ENCODE measurements around the gene ZNF609.
A peak's percentile ranks its signal among the peaks of the same experiment; 100 is the strongest.

ZNF609 gene

DNA sequence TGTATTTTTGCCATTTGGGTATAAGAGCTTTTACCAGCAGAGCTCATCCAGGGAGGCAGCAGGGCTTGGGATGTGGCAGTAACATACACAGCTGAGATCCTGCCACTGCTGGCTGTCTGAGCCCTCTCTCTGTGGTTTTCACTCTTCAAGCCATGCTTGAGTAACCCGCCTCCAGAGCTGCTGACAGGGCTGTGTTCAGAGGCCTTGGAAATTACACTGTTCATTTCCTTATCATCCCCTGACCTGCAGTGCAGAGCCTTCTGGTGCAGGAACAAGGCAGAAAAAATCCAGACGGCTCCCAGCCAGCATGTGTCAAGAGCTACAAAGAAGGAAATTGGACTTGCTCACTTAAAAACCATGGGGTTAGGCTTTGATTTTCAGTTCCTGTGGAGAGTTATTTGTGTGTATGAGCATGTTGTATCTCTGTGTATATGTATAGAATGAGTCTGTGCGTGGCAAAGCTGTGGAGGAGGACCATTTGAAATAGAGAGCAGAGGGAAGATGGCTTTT lies 47.0 kb downstream of the ZNF609 start:
- DNase-seq (ENCODE audit: low read depth), result peak; percentile 65
- no peak overlapping the region for H3K4me3 ChIP-seq (ENCODE audit: control insufficient read depth, low read depth, low read length)
- TF ChIP-seq, protein P1, sequence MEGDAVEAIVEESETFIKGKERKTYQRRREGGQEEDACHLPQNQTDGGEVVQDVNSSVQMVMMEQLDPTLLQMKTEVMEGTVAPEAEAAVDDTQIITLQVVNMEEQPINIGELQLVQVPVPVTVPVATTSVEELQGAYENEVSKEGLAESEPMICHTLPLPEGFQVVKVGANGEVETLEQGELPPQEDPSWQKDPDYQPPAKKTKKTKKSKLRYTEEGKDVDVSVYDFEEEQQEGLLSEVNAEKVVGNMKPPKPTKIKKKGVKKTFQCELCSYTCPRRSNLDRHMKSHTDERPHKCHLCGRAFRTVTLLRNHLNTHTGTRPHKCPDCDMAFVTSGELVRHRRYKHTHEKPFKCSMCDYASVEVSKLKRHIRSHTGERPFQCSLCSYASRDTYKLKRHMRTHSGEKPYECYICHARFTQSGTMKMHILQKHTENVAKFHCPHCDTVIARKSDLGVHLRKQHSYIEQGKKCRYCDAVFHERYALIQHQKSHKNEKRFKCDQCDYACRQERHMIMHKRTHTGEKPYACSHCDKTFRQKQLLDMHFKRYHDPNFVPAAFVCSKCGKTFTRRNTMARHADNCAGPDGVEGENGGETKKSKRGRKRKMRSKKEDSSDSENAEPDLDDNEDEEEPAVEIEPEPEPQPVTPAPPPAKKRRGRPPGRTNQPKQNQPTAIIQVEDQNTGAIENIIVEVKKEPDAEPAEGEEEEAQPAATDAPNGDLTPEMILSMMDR (IDR thresholded peaks at IDR 0.05; ENCODE audit: control insufficient read depth, insufficient read depth, low read depth, low read length, missing control alignments), result no peak

DNA sequence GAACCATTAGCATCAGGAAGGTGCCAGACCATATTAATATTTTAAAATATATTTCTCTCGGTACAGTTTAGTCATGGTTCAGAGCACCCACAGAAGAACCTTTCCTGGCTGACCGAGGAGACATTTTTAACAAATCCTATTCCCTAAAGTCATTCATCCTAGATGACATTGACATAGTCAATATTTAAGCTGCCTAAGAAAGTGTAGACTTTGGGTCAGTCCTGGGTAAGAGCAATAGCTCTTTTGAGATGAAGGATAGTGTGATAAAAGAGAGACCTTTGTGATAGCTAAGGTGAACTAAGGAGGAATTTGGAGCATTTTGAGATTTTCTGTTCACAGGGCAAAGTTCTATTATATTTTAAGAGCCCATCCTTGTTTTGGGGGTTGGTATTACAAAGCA lies 47.5 kb downstream of the ZNF609 start:
- TF ChIP-seq, protein P1 (IDR thresholded peaks at IDR 0.05; ENCODE audit: control insufficient read depth, insufficient read depth, low read depth, low read length, missing control alignments), result no peak
- no peak overlapping the region for H3K4me3 ChIP-seq (ENCODE audit: control insufficient read depth, low read depth, low read length)
- no peak for DNase-seq (ENCODE audit: low read depth)

DNA sequence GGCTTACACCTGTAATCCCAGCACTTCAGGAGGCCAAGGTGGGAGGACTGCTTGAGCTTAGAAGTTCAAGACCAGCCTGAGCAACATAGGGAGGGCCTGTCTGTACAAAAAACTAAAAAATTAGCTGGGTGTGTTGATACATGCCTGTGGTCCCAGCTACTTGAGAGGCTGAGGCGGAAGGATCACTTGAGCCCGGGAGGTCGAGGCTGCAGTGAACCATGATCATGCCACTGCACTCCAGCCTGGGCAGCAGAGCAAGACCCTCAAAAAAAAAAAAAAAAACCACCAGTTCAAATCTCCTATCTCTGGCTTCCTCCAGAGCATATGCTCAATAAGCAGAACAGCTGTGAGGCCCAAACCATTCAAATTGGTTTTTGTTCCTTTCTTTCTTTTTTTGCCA lies 53.4 kb downstream of the ZNF609 start:
- no peak overlapping the region for H3K4me3 ChIP-seq (ENCODE audit: control insufficient read depth, low read depth, low read length)
- DNase-seq (ENCODE audit: low read depth), result no peak
- TF ChIP-seq, protein P1 (IDR thresholded peaks at IDR 0.05; ENCODE audit: control insufficient read depth, insufficient read depth, low read depth, low read length, missing control alignments), result no peak

DNA sequence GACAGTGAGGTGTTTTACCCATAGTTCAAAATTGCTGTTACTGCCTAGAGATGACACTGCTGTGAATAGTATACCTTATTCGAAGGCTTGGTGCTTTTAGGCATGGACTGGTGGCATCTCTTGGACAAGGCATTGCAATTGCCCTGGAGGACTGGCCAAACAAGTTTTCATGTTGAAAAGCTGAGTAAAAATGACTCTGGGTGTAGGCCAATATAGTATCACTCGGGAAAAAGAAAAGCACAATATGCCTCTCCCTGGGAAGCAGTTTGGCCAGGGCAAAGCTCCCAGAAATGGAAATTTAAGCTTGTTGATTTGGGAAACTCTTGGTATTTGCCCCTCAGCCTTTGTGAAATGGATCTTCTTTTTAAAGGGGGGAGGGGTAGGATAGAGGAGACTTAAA lies 54.8 kb downstream of the ZNF609 start:
- no peak for DNase-seq (ENCODE audit: low read depth)
- H3K4me3 ChIP-seq (ENCODE audit: control insufficient read depth, low read depth, low read length), result no peak overlapping the region
- TF ChIP-seq, protein P1 (IDR thresholded peaks at IDR 0.05; ENCODE audit: control insufficient read depth, insufficient read depth, low read depth, low read length, missing control alignments), result no peak

DNA sequence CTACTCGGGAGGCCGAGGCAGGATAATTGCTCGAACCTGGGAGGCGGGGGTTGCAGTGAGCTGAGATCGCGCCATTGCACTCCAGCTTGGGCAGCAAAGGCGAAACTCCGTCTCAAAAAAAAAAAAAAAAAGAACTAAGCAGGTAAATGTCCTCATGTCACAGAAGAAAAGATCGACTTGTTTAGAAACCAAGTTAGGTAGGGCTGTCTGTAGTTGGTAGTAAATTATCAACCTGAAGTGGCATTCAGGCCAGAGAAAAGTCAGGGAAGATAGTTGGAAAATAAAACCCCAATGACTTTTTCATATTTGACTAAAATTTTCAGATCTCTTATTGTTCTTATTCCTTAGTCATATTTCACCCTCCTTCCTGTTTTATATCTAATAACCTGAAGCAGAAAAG lies 55.4 kb downstream of the ZNF609 start:
- TF ChIP-seq, protein P1 (IDR thresholded peaks at IDR 0.05; ENCODE audit: control insufficient read depth, insufficient read depth, low read depth, low read length, missing control alignments), result no peak
- H3K4me3 ChIP-seq (ENCODE audit: control insufficient read depth, low read depth, low read length), result no peak overlapping the region
- no peak for DNase-seq (ENCODE audit: low read depth)

DNA sequence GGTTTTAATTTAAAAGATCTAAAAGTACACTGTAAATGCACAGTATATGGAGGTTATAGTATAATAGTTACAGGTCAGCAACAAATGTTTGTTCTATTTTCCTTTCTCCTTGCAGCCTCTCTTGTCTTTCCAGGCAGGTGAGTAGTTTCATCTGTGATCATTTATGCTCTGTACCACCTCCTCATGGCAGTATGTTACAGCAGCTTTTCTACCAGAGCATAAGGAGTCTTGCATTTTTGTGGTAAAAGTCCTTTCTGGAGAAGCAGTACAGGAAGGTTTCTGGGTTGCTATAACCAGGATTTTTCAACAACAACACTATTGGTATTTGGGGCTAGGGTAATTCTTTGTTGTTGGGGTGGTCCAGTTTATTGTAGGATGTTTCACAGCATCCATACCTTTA lies 59.5 kb downstream of the ZNF609 start:
- no peak overlapping the region for H3K4me3 ChIP-seq (ENCODE audit: control insufficient read depth, low read depth, low read length)
- DNase-seq (ENCODE audit: low read depth), result no peak
- TF ChIP-seq, protein P1 (IDR thresholded peaks at IDR 0.05; ENCODE audit: control insufficient read depth, insufficient read depth, low read depth, low read length, missing control alignments), result no peak

DNA sequence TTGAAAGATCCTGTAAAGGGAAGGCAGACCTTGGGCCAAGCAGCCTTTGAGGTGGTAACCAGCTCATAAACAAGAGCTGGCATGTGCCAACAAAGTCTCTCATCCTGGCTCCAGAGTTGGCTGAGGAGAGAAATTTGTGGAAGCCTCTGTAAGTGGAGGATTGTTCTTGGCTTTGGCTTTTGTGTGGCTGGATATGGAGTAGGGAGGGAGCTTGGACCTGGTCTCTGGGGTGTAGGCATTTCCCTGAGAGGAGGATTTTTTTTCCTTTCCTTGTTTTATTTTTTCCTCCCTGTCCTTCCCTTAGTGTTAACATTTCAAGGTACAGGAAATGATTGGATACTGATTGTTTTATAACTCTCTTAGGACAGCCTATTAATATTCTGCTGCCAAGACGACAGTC lies 60.8 kb downstream of the ZNF609 start:
- DNase-seq (ENCODE audit: low read depth), result no peak
- TF ChIP-seq, protein P1 (IDR thresholded peaks at IDR 0.05; ENCODE audit: control insufficient read depth, insufficient read depth, low read depth, low read length, missing control alignments), result no peak
- no peak overlapping the region for H3K4me3 ChIP-seq (ENCODE audit: control insufficient read depth, low read depth, low read length)
